Mesangial cell (primary cell): Measurements from ENCODE around the gene LONRF3. TPM values are rescaled to one million over a fixed set of nuclear protein-coding genes. Genes with fewer than 3 reads are reported as not detected.

ENCODE experiments used
- total RNA-seq: library from RNA; depleted of rRNA; stranded (reverse); fragments of >200 nt; gene quantifications from 2 replicates; pipeline ENCODE4 v1.2.3, GENCODE V29; 2015

The LONRF3 gene
- total RNA-seq, result 1.6 and 1.9 TPM in 2 replicates

DNA sequence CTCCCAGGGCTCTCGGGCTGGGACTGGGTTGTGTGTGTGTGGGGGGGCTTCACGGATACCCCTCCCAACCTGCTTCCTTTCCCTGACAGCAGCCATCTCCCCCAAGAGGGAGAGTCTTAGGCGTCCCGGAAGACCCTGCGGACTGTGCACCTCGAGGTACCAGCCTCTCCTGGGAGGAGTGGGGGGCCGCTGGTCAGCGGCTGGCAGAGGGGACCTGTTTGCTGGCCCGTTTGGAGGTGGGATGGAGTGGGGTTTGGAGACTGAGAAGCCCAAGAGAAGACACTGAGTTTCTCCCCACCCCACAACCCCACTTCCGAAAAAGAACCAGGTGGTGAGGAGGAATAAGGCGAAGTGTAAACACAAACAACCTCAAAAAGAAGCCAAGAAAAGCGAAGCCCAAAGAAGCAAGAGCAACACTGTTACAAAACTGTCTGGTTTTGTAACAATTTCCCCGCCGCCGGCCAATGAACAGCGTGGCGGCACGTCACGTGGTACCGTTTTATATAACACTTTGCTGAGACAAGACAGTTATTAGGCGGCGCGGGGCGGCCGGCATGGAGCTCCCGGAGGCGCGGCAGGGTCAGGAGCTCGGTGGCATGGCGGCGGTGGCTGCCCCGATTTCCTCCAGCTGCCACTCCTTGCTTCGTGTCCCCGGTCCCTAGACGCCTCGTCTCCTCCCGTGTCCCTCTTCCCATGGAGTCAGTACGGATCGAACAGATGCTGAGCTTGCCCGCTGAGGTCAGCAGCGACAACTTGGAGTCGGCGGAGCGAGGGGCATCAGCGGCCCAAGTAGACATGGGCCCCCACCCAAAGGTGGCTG, at the start of gene LONRF3:
LONRF3 (plus strand) TSS at position 531 of the 820 bp plus-strand sequence; CDS start at position 694, 163 bp downstream.

Other genes starting within 250 kb of the LONRF3 start
- 18.7 and 43.9 TPM in 2 replicates for gene IL13RA1, start 247.0 kb upstream of the LONRF3 start, total RNA-seq
- gene ZCCHC12, start 150.8 kb upstream of the LONRF3 start, total RNA-seq, result 0.13 TPM in 1 of 2 replicates, not detected in the other
- gene CT47C1, start 98.4 kb downstream of the LONRF3 start, total RNA-seq, result not detected in 2 replicates
- gene KIAA1210, start 153.2 kb downstream of the LONRF3 start, total RNA-seq, result not detected in 2 replicates